ENCODE results near the gene FBXO5.

The FBXO5 gene

DNA sequence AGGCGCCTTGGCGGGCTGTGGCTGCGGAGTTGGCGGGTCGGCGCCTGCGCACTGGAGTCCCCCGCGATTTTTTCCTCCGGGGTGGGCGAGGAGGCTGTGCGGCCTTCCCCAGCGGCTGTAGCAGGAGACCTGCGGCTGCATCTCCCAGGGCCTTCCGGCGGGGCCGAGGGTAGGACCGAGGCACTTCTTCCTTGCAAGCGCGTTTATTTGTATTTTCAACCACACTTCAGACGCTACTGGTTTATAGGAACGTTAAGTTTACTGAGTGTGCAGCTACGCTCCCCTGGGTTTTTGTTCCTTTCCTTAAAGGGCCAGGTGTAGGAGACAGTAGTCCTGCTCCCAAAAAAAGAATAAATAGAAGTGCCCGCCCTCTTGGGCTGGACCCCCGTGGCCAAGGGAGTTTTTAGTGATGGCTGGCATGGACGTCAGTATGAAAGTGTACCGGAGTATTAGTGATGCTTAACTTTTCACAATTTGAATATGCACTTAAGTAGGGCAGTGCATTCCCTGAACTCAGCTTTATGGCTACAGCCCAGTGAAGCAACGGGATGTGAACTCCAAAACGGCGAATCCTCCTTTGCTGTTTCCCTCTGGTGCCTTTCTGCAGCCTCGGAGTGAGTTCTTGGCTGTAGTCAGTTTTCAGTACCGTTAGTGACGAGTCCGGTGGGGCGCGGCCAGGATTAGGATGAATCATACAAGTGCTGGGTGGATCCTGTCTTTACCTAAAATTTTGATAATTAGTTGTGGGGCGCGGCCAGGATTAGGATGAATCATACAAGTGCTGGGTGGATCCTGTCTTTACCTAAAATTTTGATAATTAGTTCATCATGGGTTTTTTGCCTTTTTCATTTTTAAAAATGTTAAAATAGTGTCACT, 1.0 kb upstream of the FBXO5 start:
- H3K9ac ChIP-seq (ENCODE audit: low read length): peak overlapping the region; percentile 74
- peak overlapping the region; percentile 83 for H3K4me3 ChIP-seq (ENCODE audit: low read length)
- peak overlapping the region; percentile 91 for H3K27ac ChIP-seq (ENCODE audit: low read depth, low read length)
- H3K27me3 ChIP-seq (ENCODE audit: control insufficient read depth, insufficient read depth, low read length): no peaks in the 10 kb centered on the region
- H3K4me1 ChIP-seq (ENCODE audit: control insufficient read depth, insufficient read depth, low read length): peaks cover 5% of the 10 kb centered on the region
- H3K36me3 ChIP-seq (ENCODE audit: control insufficient read depth, insufficient read depth, low read length): no peaks in the 10 kb centered on the region

DNA sequence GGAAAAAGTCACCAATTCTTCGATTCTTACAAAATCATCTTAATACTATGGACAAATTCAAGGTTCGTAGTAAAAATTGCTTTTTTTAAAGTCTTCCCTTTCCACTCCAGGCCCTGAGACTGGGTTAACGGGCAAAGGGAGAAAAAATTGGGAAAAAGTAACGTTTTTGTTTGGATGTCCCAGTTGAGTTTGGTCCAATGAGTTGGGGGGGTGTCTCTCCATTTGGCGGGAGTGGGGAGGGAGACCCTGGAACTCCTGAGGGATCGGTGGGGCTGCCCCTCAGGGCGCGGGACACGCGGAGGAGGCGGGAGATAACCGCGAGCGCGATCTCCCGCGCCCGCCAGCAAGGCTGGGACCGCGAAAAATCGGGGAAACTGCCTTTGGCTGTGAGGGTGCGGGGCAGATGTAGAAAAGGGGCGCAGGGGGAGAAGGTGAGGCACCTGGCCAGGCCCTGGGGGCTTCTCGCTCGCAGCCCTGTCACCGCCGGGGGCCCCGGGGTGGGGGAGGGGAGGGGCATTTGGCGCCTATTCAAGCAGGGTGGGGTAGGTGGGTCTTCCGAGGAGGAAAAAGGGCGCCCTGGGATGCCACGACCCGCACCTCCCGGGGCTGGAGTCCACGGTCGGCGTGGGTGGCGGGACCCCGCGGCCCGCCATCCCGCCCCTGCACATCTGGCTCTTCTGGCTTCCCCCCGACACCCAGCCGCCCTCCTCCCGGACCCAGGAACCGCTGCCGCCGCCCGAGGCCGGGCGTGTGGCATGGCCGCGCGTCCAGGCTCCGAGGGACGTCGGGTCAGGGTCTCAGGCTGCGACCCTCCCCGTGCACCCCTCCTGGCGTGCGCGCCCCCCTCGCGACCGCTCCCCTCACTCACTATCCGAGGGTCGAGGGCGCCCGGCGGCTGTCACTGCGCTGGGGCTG, 595 bp downstream of the FBXO5 start:
- Histone ChIP-seq H3K9ac (ENCODE audit: low read length) (no peak overlapping the region), H3K4me1 (ENCODE audit: control insufficient read depth, insufficient read depth, low read length) (peaks cover 5% of the 10 kb centered on the region), H3K4me3 (ENCODE audit: low read length) (peak overlapping the region; percentile 78), H3K27me3 (ENCODE audit: control insufficient read depth, insufficient read depth, low read length) (no peaks in the 10 kb centered on the region), H3K27ac (ENCODE audit: low read depth, low read length) (no peak overlapping the region), H3K36me3 (ENCODE audit: control insufficient read depth, insufficient read depth, low read length) (no peaks in the 10 kb centered on the region)

DNA sequence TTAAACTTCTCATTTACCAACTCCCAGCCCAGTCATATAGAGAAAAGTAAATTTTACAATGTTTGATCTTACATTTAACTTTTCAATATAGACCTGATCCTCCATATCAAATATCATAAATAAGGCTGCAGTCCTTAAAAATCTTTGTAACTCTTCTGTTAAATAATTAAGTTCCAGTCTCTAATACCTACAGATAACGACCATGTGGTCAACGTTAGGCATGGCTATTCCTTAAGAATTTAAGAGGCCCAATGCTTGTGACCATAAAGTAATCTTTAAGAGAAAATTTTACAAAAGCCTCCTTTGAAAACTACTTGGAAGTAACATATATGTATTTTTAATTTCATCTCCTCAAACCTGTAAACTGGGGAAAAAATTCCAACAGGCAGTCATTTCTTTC, 1.6 kb downstream of the FBXO5 start:
- Histone ChIP-seq H3K4me3 (ENCODE audit: low read length) (no peak overlapping the region), H3K27ac (ENCODE audit: low read depth, low read length) (no peak overlapping the region), H3K4me1 (ENCODE audit: control insufficient read depth, insufficient read depth, low read length) (peaks cover 5% of the 10 kb centered on the region), H3K36me3 (ENCODE audit: control insufficient read depth, insufficient read depth, low read length) (no peaks in the 10 kb centered on the region), H3K9ac (ENCODE audit: low read length) (no peak overlapping the region), H3K27me3 (ENCODE audit: control insufficient read depth, insufficient read depth, low read length) (no peaks in the 10 kb centered on the region)

DNA sequence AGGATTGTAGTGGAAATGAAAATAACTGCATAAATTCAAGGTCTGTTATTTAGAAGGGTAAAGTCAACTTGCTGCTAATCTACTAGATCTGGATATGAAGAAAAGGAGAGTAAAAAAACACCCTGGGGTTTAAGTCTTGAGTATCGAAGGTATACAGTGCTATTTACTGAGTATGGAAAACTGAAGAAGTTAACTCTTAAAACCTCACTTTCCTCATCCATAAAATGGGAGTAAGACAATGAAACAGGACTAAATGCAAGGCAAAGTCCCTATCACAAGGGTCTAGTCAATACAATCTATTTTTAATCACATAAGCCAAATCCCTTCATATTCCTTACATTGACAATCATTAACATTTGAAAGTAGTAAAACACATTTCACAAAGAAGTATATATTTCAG, 2.2 kb downstream of the FBXO5 start:
- Histone ChIP-seq H3K4me1 (ENCODE audit: control insufficient read depth, insufficient read depth, low read length) (peaks cover 5% of the 10 kb centered on the region), H3K27me3 (ENCODE audit: control insufficient read depth, insufficient read depth, low read length) (no peaks in the 10 kb centered on the region), H3K27ac (ENCODE audit: low read depth, low read length) (no peak overlapping the region), H3K9ac (ENCODE audit: low read length) (no peak overlapping the region), H3K36me3 (ENCODE audit: control insufficient read depth, insufficient read depth, low read length) (no peaks in the 10 kb centered on the region), H3K4me3 (ENCODE audit: low read length) (no peak overlapping the region)

DNA sequence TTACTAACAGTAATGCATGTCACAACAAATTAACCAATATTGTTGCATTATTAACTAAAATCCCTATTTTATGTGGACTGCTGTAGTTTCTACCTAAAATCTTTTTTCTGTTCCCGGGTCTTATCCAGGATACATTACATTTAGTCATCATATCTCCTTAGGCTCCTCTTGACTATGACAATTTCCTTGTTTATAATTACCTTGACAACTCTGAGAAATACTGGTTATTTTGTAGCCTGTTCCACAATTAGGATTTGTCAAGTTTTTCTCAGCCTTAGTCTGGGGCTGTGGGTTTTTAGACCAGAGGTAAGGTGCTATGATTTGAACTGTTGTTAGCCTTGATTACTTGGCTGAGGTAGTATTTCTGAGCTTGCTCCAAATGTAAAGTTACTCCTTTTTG, 3.7 kb downstream of the FBXO5 start:
- Histone ChIP-seq H3K4me3 (ENCODE audit: low read length) (no peak overlapping the region), H3K27me3 (ENCODE audit: control insufficient read depth, insufficient read depth, low read length) (no peaks in the 10 kb centered on the region), H3K4me1 (ENCODE audit: control insufficient read depth, insufficient read depth, low read length) (no peaks in the 10 kb centered on the region), H3K27ac (ENCODE audit: low read depth, low read length) (no peak overlapping the region), H3K9ac (ENCODE audit: low read length) (no peak overlapping the region), H3K36me3 (ENCODE audit: control insufficient read depth, insufficient read depth, low read length) (no peaks in the 10 kb centered on the region)

DNA sequence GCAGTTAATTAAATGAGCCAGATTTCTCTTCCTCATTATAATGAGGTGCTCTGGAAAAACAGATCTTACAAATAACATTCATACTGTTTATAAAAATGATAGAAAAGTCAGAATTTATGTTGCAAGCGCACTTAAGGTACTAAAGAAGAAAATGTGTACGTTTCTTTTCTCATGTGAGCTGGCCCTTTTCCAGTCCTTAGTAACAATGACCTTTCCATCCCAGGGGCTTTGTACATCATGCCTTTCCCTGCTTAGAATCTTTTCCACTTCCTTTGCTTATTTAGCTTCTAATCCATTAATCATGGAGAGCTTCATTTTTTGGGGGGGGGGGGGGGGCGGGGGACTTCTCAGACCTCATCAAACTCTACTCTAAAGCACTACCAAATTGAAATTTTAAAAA, 4.8 kb downstream of the FBXO5 start:
- Histone ChIP-seq H3K4me1 (ENCODE audit: control insufficient read depth, insufficient read depth, low read length) (no peaks in the 10 kb centered on the region), H3K36me3 (ENCODE audit: control insufficient read depth, insufficient read depth, low read length) (no peaks in the 10 kb centered on the region), H3K9ac (ENCODE audit: low read length) (no peak overlapping the region), H3K27ac (ENCODE audit: low read depth, low read length) (no peak overlapping the region), H3K27me3 (ENCODE audit: control insufficient read depth, insufficient read depth, low read length) (no peaks in the 10 kb centered on the region), H3K4me3 (ENCODE audit: low read length) (no peak overlapping the region)

DNA sequence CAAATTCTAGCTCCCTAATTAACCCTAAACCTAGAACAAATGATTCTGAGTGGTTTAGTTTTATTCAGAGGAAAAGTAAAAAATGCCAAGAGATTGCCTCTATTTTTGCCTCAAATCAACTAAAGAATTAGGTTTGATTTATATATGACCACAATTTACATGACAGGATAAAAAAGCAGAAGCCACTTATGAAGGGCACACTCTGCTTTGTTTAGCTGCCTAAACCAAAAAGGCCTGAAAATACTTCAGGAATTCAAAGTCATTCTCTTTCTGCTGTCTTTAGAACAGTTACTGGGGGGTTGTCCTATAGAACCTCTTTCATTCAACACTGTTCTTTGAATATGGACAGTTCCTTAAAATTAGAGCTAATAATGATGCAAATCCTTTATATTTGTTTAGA, 5.3 kb downstream of the FBXO5 start:
- Histone ChIP-seq H3K4me3 (ENCODE audit: low read length) (no peak overlapping the region), H3K27me3 (ENCODE audit: control insufficient read depth, insufficient read depth, low read length) (no peaks in the 10 kb centered on the region), H3K4me1 (ENCODE audit: control insufficient read depth, insufficient read depth, low read length) (no peaks in the 10 kb centered on the region), H3K27ac (ENCODE audit: low read depth, low read length) (no peak overlapping the region), H3K9ac (ENCODE audit: low read length) (no peak overlapping the region), H3K36me3 (ENCODE audit: control insufficient read depth, insufficient read depth, low read length) (no peaks in the 10 kb centered on the region)

DNA sequence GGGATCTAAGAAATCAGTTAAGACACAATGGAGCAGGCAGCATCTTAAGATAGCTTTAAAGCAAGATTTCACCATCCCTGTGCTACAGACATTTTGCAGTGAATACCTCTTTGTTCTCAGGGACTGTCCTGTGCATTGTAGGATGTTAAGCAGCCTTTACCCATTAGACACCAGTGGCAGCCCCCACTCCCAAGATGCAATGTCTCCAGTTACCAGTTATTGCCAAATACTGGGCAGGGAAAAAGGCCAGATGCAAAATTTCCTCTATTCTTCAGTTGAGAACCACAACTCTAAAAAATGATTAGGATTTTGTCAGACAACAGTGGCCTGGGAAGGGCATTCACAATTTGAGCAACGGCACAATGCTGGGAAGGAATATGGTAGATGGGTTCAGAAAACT, 6.1 kb downstream of the FBXO5 start:
- Histone ChIP-seq H3K9ac (ENCODE audit: low read length) (no peak overlapping the region), H3K36me3 (ENCODE audit: control insufficient read depth, insufficient read depth, low read length) (no peaks in the 10 kb centered on the region), H3K27me3 (ENCODE audit: control insufficient read depth, insufficient read depth, low read length) (no peaks in the 10 kb centered on the region), H3K4me3 (ENCODE audit: low read length) (no peak overlapping the region), H3K27ac (ENCODE audit: low read depth, low read length) (no peak overlapping the region), H3K4me1 (ENCODE audit: control insufficient read depth, insufficient read depth, low read length) (no peaks in the 10 kb centered on the region)

DNA sequence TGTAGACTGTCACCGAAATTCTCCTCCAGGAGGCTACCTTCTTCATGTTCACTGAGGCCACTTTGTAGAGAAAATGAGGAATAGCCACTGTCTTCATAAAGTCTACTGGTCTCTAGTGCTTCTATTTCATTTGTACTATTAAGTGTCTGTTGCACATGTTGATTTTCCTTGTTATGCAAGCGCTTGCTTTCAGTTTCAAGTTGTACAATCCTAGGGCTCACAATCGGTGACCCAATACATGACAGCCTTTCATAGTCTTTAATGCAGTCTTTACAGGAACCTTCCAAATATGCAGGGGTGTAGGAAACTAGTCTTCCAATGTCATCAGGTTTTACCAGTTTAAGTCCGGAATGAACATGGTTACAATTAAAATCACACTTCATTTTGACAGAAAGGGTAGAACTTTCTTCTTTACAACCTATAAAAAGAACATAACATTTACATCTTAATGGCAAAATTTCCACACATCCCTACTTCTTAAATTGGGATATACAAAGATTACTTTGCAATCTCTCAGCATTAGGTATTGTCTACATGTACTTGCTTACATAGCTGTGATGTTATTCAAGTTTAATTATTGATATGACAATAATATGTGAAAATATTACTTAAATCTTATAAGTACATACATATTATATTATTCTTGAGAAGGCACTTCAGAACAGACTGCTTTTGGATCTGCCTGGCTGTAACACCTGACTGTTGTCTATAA, 7.5 kb downstream of the FBXO5 start:
- no peak overlapping the region for H3K4me3 ChIP-seq (ENCODE audit: low read length)
- no peak overlapping the region for H3K27ac ChIP-seq (ENCODE audit: low read depth, low read length)

DNA sequence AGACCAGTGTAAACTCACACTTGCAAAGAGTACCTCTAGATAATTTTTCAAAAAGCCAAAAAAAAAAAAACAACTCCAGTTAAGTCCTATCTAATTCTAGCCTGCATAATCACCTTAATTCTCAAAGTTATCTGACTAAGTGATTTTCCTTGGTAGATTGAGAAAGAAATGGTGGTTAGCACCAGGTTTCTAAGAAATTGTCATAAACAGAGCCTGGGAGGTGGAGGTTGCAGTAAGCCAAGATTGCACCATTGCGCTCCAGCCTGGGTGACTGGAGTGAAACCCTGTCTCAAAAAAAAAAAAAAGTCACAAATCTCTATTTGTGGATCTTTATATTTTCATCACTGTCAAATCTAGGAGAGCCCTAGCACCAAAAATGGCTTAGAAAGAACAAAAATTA, 8.9 kb downstream of the FBXO5 start:
- H3K36me3 ChIP-seq (ENCODE audit: control insufficient read depth, insufficient read depth, low read length): no peaks in the 10 kb centered on the region
- no peak overlapping the region for H3K27ac ChIP-seq (ENCODE audit: low read depth, low read length)
- H3K4me1 ChIP-seq (ENCODE audit: control insufficient read depth, insufficient read depth, low read length): no peaks in the 10 kb centered on the region
- H3K4me3 ChIP-seq (ENCODE audit: low read length): no peak overlapping the region
- H3K9ac ChIP-seq (ENCODE audit: low read length): no peak overlapping the region
- H3K27me3 ChIP-seq (ENCODE audit: control insufficient read depth, insufficient read depth, low read length): no peaks in the 10 kb centered on the region

More for the DNA sequence above, 7.5 kb downstream of the FBXO5 start:
- Histone ChIP-seq H3K4me1 (ENCODE audit: control insufficient read depth, insufficient read depth, low read length) (no peaks in the 10 kb centered on the region), H3K36me3 (ENCODE audit: control insufficient read depth, insufficient read depth, low read length) (no peaks in the 10 kb centered on the region), H3K27me3 (ENCODE audit: control insufficient read depth, insufficient read depth, low read length) (no peaks in the 10 kb centered on the region), H3K9ac (ENCODE audit: low read length) (no peak overlapping the region)

DNA sequence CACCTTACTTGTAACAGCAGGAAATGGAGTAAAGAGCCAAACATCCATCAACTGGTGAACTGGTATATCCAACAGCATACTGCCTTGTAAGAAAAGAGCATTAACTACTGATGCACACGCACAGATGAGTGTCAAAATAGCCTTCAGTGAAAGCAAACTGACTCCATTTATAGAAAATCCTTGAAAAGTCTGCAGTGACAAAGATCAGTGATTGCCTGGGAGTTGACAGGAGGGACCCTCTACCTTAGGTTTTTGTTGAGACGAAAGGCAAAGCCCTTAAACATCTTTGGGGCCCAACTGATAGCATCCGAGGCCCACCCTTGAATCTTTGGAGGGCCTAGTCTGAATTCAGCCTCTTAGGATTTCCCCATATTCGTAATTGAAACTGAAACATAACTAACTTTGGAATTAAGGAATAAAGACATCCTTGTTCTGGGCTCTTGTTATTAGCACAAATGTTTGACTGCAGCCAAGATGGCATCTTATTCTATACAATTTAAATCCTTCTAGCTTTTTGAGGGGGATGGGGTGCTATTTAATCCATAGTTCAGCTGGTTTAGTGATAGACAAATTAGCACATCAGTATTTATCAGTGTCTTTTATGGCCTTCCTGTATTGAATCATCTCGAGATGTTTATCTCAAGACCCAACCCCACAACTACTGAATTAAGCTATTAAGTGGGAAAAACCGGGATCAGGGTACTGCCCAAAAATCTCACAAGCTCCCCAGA, 13.0 kb downstream of the FBXO5 start:
- no peaks in the 10 kb centered on the region for H3K4me1 ChIP-seq (ENCODE audit: control insufficient read depth, insufficient read depth, low read length)
- no peaks in the 10 kb centered on the region for H3K36me3 ChIP-seq (ENCODE audit: control insufficient read depth, insufficient read depth, low read length)

More for the DNA sequence above, 13.0 kb downstream of the FBXO5 start:
- no peak overlapping the region for H3K9ac ChIP-seq (ENCODE audit: low read length)
- no peak overlapping the region for H3K4me3 ChIP-seq (ENCODE audit: low read length)
- no peaks in the 10 kb centered on the region for H3K27me3 ChIP-seq (ENCODE audit: control insufficient read depth, insufficient read depth, low read length)
- no peak overlapping the region for H3K27ac ChIP-seq (ENCODE audit: low read depth, low read length)
